ENCODE measurements around the gene ZNF521.

The ZNF521 gene

GRCh38 chr18:25057491-25058050 is 294.4 kb downstream of the ZNF521 start:
- Histone ChIP-seq H3K36me3 (ENCODE audit: low read length) (no peaks in the 10 kb centered on the region), H3K9me2 (replicated peaks; ENCODE audit: insufficient read depth, low read length) (no peaks in the 10 kb centered on the region), H3K9ac (ENCODE audit: low read length) (no peak overlapping the region), H3K9me3 (ENCODE audit: insufficient read depth, low read length) (no peaks in the 10 kb centered on the region), H3K27ac (ENCODE audit: low read depth, low read length) (no peak overlapping the region), H4K20me1 (ENCODE audit: low read depth, low read length) (no peaks in the 10 kb centered on the region), H3K4me3 (ENCODE audit: insufficient read depth, low read length, poor library complexity, severe bottlenecking) (no peak overlapping the region), H3K4me2 (ENCODE audit: low read depth, low read length, poor library complexity, severe bottlenecking) (no peak overlapping the region), H3F3A (ENCODE audit: insufficient read depth) (no peaks in the 10 kb centered on the region), H2AFZ (ENCODE audit: low read depth, low read length, severe bottlenecking) (no peak overlapping the region), H3K27me3 (ENCODE audit: low read length) (no peaks in the 10 kb centered on the region), H3K79me2 (ENCODE audit: insufficient read depth, low read length) (no peaks in the 10 kb centered on the region)
- TF ChIP-seq EZH2phosphoT487 (conservative IDR thresholded peaks at IDR 0.05; ENCODE audit: low read length) (no peak), CTCF (IDR thresholded peaks at IDR 0.05; ENCODE audit: insufficient read depth, low read length, poor library complexity, severe bottlenecking) (no peak)

GRCh38 chr18:25056429-25056828 is 295.5 kb downstream of the ZNF521 start:
- Histone ChIP-seq H3K36me3 (ENCODE audit: low read length) (no peaks in the 10 kb centered on the region), H3K4me2 (ENCODE audit: low read depth, low read length, poor library complexity, severe bottlenecking) (no peak overlapping the region), H4K20me1 (ENCODE audit: low read depth, low read length) (no peaks in the 10 kb centered on the region), H3K9me2 (replicated peaks; ENCODE audit: insufficient read depth, low read length) (no peaks in the 10 kb centered on the region), H3F3A (ENCODE audit: insufficient read depth) (no peaks in the 10 kb centered on the region), H3K4me3 (ENCODE audit: insufficient read depth, low read length, poor library complexity, severe bottlenecking) (no peak overlapping the region), H2AFZ (ENCODE audit: low read depth, low read length, severe bottlenecking) (no peak overlapping the region), H3K9me3 (ENCODE audit: insufficient read depth, low read length) (no peaks in the 10 kb centered on the region), H3K9ac (ENCODE audit: low read length) (no peak overlapping the region), H3K79me2 (ENCODE audit: insufficient read depth, low read length) (no peaks in the 10 kb centered on the region), H3K27me3 (ENCODE audit: low read length) (no peaks in the 10 kb centered on the region), H3K27ac (ENCODE audit: low read depth, low read length) (no peak overlapping the region)
- TF ChIP-seq CTCF (IDR thresholded peaks at IDR 0.05; ENCODE audit: insufficient read depth, low read length, poor library complexity, severe bottlenecking) = no peak

GRCh38 chr18:25055076-25055475 is 296.9 kb downstream of the ZNF521 start:
- Histone ChIP-seq H3K9me2 (replicated peaks; ENCODE audit: insufficient read depth, low read length) (no peaks in the 10 kb centered on the region), H3F3A (ENCODE audit: insufficient read depth) (no peaks in the 10 kb centered on the region), H3K9ac (ENCODE audit: low read length) (no peak overlapping the region), H3K4me2 (ENCODE audit: low read depth, low read length, poor library complexity, severe bottlenecking) (no peak overlapping the region), H2AFZ (ENCODE audit: low read depth, low read length, severe bottlenecking) (no peak overlapping the region), H3K4me3 (ENCODE audit: insufficient read depth, low read length, poor library complexity, severe bottlenecking) (no peak overlapping the region), H3K9me3 (ENCODE audit: insufficient read depth, low read length) (no peaks in the 10 kb centered on the region), H3K27ac (ENCODE audit: low read depth, low read length) (no peak overlapping the region), H3K27me3 (ENCODE audit: low read length) (no peaks in the 10 kb centered on the region), H4K20me1 (ENCODE audit: low read depth, low read length) (no peaks in the 10 kb centered on the region), H3K79me2 (ENCODE audit: insufficient read depth, low read length) (no peaks in the 10 kb centered on the region), H3K36me3 (ENCODE audit: low read length) (no peaks in the 10 kb centered on the region)
- no peak for TF ChIP-seq EZH2phosphoT487 (conservative IDR thresholded peaks at IDR 0.05; ENCODE audit: low read length)
- TF ChIP-seq CTCF (IDR thresholded peaks at IDR 0.05; ENCODE audit: insufficient read depth, low read length, poor library complexity, severe bottlenecking) = no peak

Data from SU-DHL-6 (cell line).